GM19395 (cell line): ENCODE measurements around the gene RUNX1.

Source experiments
- ATAC-seq: cut with Tn5 transposase; IDR thresholded peaks from one replicate; pipeline ENCODE4 v1.9.1; 2021; ENCODE audit warnings: mild to moderate bottlenecking, moderate library complexity; ENCODE audit not compliant: unreplicated experiment

RUNX1 gene

DNA sequence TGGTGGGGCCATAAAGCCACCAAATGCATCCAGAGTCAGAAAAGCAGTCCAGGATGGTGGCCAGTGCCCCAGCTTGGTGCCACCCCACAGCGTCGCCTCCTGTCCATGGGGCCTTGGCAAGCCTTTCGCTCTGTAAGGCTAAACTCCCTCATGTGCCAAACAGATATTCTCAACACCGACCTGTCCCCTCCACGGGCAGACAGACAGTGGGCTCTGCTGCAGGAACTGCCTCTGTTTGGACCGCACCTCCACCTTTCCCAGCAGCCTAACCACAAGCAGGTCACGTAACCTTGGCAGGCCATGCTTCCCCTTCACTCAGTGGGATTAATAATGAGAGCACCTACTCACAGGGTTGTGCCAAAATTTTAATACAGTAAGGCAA, 11.7 kb downstream of the RUNX1 start:
- ATAC-seq: no peak

DNA sequence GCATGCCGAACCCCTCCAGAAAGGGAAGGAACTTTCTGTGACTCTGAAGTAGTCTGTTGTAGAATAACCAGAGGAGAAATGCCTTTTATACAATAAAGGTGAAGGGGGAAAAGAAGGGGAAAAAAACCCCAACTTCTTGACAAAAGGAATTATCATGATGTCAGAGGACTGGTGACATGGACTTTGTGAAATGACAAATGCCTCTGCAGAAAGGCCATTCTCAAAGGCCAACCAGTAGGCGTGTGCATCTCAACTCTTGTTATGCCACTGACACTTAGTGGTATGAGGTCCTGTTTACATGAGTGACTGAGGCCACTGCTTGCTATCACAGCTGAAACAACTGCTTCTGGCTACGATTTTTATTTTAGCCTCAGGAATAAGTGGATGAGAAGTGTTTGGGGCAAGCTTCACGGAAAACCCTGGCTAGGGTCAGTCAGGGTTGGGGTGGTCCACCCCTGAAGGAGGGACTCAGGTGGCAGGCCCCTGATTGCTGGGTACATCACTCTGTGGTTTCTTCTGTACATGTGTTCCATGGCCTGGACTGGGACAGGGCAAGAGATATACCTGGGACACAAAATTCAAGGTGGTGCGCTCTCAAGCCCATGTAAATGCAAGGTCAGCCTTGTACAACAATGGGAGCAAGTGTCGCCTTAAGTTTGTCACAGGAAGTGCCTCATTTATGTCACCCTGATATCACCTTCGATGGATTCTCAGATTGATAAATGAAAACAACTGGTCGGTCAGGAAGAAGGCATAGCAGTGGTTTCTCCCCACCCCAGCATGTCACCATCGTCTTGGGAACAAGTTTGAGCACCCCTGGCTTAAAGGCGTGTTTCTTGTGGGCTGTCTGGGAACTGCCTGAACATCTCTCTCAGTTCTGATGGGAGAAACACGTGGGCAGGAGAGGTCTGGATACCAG, 12.4 kb downstream of the RUNX1 start:
- ATAC-seq: no peak

DNA sequence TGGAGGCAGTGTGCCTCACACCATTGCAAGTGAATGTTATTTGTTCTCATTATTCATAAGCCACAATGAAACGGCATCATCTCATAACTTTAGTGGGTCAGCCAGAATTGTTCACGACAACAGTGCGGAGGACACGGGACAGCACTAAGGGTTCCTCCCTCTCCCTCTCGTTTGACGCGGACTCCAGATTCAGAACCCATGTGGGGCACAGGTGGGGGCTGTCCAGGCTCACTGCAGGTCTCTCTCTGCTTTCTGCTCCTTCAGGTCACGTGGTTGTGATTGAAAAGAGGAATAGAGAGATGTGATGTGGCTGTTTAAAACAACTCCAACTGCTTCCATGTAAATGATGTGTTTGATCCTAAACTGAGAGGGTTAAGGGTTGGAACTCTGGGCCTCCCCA, 13.5 kb downstream of the RUNX1 start:
- no peak for ATAC-seq

DNA sequence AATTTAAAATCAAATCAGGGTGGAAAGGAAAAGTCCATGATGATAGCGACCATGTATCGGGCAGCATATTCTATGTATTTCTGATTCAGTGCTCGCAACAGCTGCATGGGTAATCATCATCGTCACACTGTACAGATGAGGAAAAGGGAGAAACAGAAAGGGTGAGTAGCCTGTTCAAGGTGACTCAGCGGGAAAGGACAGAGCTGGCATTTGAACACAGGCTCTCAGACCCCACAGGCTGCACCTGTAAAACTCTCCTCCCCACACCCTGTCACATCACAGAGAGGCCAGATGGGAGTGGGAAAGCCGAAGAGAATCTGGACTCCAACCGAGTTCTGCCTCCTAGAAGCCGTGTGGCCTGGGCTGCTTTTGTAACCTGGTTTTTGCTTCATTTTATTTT, 14.0 kb downstream of the RUNX1 start:
- no peak for ATAC-seq

DNA sequence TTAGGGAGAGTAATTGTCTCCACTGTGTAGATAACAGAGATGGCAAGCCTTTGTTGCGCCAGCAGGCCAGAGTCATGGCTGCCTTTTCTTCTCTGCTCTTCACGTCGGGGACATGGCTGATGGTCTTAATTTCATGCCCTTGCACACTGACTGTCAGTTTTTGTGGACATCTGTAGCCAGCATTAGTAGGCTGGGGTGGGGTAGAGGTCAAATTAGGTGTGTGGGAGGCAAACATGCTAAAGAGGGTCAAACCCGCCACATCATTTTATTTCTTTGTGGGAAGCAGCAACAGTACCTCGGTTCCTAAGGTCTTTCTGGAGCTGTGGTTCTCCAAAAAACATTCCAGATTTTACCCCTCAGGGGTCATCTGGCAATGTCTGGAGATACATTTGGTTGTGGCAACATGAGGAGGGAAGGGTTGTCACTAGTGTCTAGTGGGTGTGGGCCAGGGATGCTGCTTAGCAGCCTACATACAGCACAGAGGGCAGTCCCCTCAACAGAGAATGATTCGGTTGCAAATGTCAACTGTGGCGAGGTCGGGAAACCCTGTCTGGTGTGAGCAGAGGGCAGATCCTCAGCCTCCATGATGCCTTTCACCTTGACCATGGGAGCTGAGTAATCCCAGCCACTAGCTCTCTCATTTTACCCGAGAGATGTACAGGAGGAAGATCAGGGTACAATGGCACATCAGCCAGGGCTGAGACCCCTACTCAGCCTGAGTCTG, 14.7 kb downstream of the RUNX1 start:
- no peak for ATAC-seq

DNA sequence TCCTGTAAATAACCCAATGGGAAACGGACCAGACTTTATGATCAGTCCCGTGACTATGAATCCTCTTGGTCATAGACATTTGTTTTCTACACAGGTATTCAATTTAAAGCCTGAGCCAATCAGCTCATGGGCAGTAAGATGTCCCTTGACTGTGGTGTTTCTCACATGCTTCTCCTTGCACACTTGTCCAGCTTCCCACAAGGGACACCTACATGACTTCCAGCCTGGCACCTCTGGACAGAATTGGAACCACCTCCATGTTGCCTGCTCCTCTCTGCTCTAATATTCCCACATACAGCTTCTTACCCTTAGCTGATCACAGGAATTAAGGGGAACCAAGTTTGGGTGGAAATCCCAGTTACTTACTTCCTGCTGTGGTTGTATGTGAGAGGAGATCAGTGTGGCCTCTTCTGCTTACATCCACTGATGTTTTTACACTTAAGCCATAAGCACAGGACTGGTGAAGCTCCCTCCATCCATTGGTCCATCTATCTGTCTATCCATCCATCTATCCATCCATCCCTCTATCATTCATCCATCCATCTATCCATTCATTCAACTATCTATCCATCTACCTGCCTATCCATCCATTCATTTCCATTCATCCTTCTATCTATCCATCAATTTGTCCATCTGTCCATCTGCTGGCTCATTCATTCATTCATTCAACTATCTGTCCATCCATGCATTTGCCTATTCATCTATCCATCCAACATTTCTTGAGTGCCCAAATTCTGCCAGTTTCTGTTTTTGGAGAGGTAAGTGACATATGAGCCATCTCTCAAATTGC, 16.4 kb downstream of the RUNX1 start:
- ATAC-seq: no peak

DNA sequence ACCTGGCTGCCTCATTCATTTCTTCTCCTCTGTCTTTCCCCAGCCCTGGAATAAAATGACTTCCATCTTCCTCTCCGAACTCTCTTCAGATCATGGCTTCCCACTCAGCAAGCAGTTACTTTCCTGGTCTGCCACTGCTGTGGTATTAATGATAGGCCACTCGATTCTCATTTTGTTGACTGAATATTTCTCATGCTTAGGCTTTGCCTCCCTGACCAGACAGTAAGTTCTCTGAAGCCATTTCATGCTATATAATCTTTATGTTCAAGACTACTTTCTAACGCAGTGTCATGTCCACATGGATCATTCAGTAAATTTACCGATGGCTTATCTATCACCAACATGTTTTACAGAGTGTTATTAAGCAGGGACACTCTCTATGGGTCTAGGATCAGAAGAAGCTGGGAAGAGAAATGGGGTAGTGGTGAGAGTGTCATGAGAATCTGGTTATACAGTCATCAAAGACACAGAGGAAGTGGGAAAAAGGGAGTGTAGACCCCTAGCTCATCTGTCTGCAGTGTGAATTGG, 20.6 kb downstream of the RUNX1 start:
- no peak for ATAC-seq

DNA sequence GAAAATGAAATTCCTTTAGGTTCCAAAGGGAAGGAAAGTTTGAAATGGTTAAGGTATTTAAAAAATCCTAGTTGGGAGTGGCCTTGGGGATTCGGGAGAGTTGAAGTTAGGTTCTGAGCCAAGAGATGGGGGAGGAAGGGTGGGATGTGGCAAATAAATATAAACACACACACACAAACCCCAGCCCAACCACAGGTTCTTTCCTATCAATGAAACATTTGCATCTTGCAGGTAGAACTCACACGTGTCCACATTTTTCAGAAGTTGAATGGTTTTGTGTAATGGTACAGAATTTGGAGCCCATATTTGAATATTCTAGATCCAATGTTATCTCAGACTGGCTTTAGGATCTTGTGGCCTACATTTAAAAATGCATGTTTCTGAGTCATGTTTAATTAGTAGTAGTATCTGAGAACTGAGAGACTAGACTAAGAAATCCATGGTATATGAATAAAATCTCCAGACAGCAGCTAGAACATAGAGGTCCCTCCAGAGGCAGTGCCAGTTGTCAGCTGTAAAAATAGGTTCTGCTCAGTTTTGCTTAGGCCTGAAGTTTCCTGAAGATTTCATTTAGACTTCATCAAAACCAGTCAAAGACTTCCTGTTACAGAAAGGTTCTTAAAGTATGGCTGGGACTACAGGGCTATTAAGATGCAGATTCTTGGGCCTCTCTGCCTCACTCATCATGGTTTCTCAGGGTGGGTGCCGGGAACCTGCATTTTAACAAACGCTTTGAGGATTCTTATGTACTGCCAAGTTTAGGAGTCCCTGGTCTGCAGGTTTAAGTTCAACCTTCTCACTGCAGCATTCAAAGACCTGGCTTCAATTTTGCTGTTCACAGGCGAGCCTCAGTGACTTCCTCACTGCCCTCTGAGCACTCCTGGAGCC, 21.3 kb downstream of the RUNX1 start:
- no peak for ATAC-seq

DNA sequence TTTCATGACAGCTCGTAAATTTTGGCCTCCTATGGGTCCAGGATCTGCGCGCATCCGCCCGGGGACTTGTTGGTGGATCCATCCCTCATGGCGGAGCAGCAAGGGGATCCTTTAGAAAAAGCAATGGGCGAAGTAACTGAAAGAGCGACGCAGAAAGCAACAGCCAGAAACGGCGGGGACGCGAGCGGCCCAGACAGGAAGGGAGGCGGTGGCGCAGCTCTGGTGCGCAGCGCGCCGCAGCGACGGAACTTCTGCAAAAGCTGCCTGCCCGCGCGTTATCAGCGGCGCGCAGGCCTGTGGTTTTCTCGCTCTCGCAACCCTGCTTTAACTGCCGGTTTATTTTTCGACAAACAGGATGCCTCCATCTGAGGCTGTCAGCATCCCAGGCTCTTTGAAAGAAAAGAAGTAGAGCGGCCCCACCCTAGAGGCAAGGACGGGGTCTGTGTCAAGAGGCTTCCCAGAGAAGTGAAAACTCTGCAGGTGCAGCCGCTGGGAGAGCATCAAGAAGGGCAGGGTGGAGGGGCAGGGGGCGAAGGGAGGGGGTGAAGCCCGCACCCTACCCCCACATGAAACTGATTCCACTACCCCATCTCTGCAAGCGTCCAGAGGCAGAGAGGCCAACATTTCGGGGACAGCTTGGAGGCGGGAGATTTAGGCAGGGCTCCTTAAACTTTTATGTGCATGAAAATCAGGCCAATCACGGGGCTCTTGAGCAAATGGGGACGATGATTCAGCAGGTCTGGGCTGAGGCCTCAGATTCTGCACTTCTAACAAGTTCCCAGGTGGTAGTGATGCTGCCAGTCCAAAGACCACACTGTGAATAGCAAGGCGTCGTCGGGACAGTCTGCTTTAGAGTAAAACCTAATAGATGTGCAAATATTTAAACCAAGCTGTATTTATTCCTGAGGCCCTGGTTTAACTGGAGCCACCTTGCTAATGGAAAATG, 22.2 kb downstream of the RUNX1 start:
- ATAC-seq: peak; percentile 73

DNA sequence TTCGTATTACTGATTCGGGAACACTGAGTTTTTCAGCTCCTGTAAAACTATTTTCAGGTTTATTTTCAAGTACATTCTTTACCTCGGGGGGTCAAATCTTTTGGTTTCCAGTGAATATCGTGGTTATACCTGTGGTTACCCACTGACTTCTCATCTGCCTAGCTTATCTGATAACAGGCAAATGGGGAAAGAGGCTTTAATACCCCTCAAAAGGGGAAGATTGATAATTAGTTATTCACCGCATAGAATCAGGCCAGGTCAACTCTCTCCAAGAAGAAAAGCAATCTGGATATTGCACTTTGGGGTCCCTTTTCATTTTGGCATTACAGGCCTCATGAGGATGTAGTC, 23.0 kb downstream of the RUNX1 start:
- ATAC-seq: no peak

DNA sequence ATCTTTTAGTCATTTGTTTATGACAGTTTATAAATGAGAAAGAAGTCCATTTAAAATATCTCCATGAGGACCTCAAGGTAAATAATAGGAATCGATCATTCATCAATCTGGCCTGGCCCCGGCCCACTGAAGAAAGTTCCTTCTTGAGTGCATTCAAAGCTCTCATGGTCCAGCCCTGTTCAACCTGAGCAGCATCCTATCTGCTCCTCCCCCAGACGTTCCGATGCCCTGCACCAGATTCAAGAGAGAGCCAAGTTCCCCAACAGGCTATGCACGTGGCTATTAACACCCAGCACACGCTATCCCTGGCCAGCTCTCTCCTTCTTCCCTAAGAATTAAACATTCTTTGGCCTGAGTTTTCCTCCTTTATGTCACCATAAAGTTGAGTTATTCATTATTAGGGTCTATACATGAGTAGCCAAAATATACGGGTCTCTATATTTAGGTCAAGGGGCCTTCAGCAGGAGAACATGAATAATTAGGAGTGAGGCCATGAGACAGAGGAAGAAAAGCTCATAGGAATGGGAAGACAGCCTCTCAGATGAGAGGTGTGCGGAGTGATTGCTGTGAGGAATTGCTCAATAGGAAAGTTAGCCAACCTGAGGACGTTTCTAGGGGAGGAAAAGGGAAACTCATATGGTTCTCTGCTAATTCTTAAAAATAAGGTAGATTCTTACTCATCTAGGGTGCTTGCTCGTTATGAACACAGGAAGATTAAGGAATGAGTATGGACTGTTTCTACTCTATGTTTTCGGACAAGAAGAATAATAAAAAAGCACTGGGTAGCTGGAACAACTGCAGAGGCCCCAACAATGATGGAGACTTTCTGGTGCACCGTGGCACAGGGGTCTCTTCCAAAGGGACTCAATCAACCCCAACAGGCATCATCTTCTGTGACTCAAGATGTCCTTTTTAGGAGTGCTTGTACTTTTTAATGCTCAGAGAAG, 23.6 kb downstream of the RUNX1 start:
- no peak for ATAC-seq

DNA sequence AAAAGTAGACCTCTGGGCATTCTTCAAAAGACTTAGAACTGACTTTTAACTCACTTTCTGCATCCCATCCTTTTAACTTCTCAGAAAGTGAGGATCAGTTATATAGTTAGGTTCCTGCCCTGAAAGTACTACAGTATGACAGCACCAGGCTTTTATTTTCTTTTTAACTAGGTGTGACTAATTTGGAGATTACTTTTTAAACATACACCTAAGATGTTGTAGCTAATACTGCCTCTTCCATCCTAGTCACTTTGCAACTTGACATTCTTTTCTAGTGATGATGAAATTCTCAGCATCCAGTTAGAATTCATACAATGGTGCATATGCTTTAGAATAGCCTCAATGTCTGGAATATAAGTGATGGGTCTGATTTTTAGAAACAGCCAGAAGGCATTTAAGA, 24.6 kb downstream of the RUNX1 start:
- no peak for ATAC-seq

DNA sequence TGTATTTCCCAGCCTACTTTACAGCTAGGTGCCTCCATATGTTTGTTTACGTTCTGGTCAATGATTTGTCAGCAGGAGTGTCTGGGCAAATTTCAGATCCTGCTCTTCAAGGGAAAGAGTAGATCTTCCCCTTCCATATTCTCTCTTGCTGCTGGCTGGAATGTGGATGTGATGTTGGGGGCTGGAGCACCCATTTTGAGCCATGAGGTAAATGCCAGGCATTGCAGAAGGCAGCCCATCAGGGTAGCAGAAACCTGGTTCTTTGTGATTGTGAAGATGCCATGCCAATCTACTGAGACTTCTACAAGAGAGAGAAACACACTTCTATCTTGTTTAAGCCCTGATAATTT, 25.1 kb downstream of the RUNX1 start:
- no peak for ATAC-seq

DNA sequence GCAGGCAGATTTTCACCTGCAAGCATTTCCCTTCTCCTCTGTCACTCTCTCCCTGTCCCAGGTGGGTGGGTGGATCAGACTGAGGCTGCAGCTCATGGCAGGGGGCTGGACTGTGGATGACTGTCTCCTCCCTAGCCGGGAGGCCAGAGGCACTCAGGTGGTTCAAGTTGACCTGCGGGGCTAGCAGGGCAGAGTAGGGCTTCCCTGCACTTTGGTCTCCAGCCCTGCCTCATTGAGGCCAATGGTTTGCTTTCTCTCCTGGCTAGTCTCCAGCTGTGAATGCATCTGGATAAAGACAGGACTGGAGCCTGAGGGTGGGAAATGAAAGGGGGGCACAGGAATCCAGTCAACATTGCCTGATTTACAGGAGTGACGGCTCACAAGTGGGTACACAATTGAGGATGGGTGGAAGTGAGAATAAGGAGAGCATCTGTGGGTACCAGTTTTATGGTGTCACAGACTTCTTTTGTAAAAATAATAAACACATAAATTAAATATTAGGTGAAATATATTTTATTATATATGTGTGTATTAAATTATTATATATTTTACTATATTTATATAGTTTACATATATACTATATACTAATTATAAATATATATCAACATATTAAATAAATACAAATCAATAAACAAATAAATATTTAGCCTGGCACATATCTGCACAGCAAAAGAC, 25.6 kb downstream of the RUNX1 start:
- no peak for ATAC-seq

DNA sequence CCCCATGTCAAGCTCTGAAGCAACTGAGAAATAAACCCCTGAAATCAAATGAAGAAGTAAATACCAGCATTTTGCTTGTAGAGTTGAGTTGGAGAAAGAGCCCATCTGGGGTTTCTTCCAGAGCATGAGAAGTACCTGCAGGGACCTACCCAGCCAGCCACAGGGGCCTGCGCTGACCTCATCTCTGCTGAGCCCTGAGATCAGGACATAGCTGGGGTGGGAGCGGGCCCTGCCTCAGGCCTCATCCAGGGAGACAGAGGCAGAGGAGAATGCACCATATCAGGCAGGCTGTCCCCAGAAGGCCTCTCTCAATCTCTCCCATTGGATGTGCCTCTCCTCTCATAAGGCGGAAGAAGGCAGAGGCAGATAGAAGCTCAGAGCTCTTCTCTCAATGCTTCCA, 27.6 kb downstream of the RUNX1 start:
- no peak for ATAC-seq

DNA sequence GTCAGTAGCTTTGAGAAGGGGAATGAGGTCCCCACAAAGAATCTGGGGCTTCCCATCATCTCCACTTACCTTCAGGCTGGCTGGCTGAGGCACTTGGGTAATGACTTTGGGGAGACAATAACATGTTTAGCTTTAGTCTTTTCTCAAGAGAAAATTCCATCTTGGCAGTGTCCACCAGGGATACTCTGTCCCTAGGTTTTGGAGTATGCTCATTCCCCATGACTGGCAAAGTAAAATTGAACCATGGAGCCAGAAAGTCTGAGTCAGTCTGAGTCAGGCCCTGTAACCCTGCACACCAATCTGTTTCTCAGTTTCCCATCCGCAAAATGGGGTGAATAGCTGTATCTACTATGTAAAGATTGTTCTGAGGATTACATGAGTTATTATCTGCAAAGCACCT, 28.2 kb downstream of the RUNX1 start:
- ATAC-seq: no peak

DNA sequence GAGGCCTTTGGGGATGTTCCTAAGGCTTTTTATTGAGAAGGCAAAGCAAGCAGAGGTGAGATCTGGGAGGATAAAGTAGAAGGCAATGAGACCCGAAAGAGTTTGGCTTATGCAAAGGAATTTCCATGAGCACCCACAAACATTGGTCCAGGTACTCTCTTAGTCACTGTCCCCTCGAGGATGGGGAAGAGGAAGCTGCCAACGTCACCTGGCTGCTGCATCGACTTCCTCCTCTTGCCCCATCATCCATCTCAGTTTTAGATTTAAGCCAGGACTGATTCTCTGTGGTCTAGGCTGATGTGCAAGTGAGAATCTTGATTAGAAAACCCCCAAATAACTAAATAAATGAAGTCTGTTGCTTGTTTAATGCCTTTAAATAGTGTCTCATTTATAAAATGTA, 28.7 kb downstream of the RUNX1 start:
- ATAC-seq: no peak

DNA sequence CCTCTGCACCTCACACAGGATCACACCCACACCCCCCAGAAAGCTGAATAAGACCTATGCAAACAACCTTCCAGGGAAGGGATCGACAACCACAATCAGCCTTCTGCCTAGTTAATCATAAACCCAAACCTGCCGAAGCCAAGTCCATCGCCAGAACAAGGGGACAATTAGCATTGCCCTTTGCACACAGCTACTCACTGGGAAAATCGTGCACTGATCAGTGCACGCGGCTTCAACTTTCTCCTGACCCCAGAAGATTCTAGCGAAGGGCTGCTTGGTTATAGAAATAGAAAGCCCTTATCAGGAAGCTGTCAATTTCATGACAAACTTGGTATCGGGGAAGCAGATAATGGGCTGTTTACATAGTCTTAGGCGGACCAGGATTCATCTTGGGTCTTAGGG, 29.5 kb downstream of the RUNX1 start:
- no peak for ATAC-seq
